AG09319 (cell line): ENCODE data around the gene SLC44A5.

Experiments used
- DNase-seq: peaks from one replicate; pipeline ENCODE4 v3.0.0-alpha.2; 2010; ENCODE audit warnings: low read depth; ENCODE audit errors: extremely low read depth
- TF ChIP-seq, protein P1 (sequence below): IDR thresholded peaks from 2 replicates; pipeline ENCODE4 v1.5.1; 2011; ENCODE audit warnings: low read depth, mild to moderate bottlenecking, inconsistent platforms, low read length, moderate library complexity

SLC44A5 gene

DNA sequence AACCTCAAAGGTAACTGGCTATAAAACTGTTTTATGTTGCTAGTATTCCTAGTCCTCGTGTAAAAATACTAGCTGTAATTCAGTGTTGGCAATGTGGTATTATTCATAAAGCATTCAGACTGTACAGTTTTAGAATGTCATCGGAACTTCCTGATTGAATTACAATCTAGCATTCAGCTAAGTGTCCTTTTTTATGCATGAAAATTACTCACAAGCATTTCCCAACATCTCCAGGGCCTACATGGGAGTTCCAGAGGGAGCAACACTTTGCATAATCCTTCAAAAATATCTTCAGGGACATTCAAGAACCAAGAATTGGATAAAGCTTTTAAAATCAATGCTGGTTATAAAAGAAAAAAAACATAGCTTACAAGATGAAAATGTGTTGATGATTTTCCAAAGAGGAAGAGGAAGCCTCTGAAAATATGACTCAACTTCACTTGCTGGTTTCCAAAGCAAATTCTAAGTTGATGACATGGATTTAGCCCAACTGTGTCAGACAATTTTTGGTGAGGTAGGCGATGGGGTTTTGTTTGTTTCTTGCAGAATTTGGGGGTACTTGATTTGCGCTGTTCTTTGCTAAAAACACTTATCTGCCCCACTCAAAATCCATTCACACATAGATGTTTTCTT lies 137.8 kb downstream of the SLC44A5 start:
- TF ChIP-seq, protein P1, sequence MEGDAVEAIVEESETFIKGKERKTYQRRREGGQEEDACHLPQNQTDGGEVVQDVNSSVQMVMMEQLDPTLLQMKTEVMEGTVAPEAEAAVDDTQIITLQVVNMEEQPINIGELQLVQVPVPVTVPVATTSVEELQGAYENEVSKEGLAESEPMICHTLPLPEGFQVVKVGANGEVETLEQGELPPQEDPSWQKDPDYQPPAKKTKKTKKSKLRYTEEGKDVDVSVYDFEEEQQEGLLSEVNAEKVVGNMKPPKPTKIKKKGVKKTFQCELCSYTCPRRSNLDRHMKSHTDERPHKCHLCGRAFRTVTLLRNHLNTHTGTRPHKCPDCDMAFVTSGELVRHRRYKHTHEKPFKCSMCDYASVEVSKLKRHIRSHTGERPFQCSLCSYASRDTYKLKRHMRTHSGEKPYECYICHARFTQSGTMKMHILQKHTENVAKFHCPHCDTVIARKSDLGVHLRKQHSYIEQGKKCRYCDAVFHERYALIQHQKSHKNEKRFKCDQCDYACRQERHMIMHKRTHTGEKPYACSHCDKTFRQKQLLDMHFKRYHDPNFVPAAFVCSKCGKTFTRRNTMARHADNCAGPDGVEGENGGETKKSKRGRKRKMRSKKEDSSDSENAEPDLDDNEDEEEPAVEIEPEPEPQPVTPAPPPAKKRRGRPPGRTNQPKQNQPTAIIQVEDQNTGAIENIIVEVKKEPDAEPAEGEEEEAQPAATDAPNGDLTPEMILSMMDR: no peak
- no peak for DNase-seq

DNA sequence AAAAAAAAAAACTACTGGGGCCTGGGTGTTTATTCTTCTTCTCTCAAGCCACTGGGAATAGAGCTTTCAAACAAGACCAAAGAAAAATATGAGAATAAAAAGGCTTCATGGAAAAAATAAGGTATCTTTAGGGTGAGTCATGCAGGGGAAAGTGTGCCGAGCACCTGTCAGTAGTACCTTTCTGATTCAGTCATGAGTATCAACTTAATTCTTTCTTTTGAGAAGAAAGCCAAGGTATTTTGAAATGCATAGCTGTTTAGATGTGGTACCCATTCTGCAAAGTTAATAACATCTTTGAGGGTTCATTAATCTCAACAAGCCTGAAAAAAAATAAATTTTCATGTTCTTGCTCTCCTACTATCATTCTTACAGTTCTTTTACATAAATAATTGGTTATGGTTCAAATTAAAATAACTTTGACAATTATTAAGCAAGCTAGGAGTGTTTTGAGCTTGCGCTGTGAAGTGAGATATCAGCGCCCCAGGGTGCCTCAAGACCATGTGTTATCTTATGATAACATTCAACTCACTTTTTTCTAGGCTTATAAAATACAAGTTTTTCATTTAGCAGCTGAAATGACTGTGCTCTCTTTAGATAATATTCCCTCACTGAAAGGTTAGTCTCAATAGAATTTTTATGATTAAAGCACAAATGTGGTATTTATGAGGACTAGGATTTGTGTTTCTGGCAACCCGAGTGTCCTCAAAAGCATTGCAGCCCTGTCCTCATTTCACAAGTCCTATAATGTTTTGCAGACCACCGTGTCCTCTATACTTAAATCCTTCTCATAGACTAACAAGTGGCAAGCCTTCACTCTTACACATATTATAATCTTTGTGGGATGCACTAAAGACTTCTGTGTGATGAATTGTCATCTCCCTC lies 138.6 kb downstream of the SLC44A5 start:
- DNase-seq: no peak
- TF ChIP-seq, protein P1: no peak

DNA sequence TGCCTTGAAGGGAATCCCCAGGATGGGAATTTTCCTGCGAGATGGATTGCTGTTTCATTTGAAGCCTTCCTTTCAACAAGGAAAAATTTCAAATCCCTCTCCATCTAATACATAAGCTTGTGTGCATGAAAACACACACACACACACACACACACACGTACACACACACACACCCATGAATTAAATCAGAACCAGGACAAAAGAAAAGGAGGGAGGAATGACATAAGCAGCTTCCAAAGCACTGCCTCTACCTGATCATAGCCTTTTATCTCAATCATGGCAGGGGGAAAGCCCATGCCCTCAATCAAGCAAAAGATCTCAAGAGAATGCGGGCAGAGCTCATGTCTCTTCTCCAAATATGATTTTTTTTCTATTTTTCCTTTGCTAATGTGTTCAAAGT lies 139.7 kb downstream of the SLC44A5 start:
- DNase-seq: no peak
- TF ChIP-seq, protein P1: no peak

DNA sequence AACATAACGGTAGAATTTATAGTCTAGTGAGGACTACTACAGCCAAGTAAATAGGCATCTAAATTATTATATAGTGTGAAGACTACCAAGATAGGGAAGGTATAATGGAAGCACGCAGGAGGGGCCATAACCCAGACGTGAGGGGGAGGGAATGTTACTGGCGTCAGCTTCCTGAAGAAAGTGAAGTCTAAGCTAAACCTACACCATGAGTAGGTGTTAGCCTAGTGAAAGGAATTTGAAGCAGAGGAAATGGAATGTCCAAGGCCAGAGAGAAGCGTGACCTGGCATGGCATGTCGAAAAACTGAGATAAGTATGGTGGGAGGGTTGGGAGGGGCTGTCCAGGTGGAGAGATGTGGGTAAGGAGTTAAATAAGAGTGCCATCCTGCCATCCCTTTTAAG lies 140.5 kb downstream of the SLC44A5 start:
- DNase-seq: no peak
- TF ChIP-seq, protein P1: no peak

DNA sequence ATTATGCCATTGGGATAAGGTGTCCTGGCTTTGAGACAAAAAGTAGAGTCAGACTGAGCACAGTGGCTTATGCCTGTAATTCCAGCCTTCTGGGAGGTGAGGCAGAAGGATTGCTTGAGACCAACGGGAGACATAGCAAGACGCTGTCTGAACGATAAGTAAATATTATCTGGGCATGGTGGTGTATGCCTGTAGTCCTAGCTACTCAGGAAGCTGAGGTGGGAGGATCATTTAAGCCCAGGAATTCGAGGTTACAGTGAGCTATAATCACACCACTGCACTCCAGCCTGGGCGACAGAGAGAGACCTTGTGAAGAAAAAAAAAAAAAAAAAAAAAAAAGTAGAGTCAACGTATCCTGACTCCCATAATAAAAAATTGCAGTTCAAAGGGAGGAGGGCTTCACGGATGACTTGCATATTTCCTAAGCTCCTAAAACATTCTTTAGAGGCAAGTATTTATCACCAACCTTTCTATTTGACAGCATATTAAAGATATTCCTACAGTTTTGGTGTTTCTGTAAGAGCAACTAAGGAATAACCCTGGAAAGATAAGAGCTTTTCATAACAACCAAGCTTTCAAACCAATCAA lies 141.2 kb downstream of the SLC44A5 start:
- TF ChIP-seq, protein P1: no peak
- no peak for DNase-seq

DNA sequence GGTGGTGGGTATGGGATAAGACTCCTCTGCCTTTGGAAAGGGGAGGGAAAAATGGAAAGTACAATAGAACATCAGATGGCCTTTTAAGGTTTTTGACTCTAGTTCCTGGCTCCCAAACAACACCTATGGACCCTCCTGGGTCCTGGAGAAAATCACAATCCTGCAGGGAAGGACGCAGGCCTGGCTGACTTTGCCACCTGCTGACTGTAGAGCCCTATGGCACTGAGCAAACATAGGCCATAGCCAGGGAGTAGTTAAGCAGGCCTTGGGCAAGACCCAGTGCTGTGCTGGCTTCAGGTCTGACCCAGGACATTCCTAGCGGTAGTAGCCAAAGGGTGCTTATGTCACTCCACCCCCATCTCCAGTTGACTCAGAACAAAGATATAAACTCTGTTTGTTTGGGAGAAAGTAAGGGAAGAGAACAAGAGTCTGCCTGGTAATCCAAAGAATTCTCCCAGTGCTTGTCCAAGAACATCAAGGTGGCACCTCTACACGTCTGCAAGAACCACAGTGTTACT lies 149.0 kb downstream of the SLC44A5 start:
- DNase-seq: no peak
- TF ChIP-seq, protein P1: no peak

DNA sequence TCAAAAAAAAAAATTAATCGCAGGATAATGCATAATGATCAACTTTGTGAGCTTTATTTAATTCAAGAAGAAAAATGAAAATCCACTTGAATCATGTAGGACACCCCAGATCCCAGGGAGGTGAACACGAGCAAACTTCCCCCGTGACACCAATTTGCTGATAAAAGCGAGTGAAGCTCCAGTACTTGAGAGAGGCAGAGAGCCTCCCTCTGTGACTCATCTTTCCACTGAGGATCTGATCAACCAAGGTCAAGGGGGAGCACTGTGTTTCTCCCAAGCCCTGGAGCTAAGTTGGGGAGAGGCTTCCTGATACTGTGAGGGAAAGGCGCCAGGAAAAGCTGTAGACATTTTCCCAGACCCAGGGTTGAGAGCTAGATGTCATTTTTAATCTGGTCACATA lies 160.9 kb downstream of the SLC44A5 start:
- TF ChIP-seq, protein P1: no peak
- no peak for DNase-seq
